GM23248 (cell line): ENCODE results near the gene GSG1L2. TPM values are rescaled to one million over a fixed set of nuclear protein-coding genes. Genes with fewer than 3 reads are reported as not detected.
A peak's percentile ranks its signal among the peaks of the same experiment; 100 is the strongest.

Experiments
- DNase-seq: peaks from one replicate; pipeline ENCODE4 v3.0.0-alpha.2; 2015
- H2AFZ ChIP-seq: fragments of 200-600 bp; sonication (generic); 2 replicates; pipeline ENCODE4 v1.6.1; 2016; ENCODE audit warnings: antibody characterized with exemption
- H3F3A ChIP-seq: fragments of 200-600 bp; sonication (generic); 2 replicates; pipeline ENCODE4 v1.6.1; 2016; ENCODE audit warnings: mild to moderate bottlenecking, antibody characterized with exemption, mixed run types; ENCODE audit not compliant: insufficient read depth
- H3K27ac ChIP-seq: fragments of 200-600 bp; sonication (generic); 2 replicates; pipeline ENCODE4 v1.5.1; 2016; ENCODE audit warnings: mild to moderate bottlenecking
- H3K27me3 ChIP-seq: fragments of 200-600 bp; sonication (generic); replicated peaks from 2 replicates; pipeline ENCODE4 v1.6.1; 2016; ENCODE audit warnings: mild to moderate bottlenecking; ENCODE audit not compliant: insufficient read depth
- H3K36me3 ChIP-seq: fragments of 200-600 bp; sonication (generic); 2 replicates; pipeline ENCODE4 v1.6.1; 2016; ENCODE audit warnings: low read depth, mild to moderate bottlenecking
- H3K4me1 ChIP-seq: fragments of 200-600 bp; sonication (generic); 2 replicates; pipeline ENCODE4 v1.6.1; 2016; ENCODE audit warnings: mild to moderate bottlenecking; ENCODE audit not compliant: insufficient read depth
- H3K4me2 ChIP-seq: fragments of 200-600 bp; sonication (generic); one replicate; pipeline ENCODE4 v1.6.1; 2016; ENCODE audit warnings: mild to moderate bottlenecking; ENCODE audit not compliant: unreplicated experiment
- H3K4me3 ChIP-seq: fragments of 200-600 bp; sonication (generic); 2 replicates; pipeline ENCODE4 v1.5.1; 2016; ENCODE audit warnings: mild to moderate bottlenecking
- H3K79me2 ChIP-seq: fragments of 200-600 bp; sonication (generic); 2 replicates; pipeline ENCODE4 v1.6.1; 2016; ENCODE audit warnings: mild to moderate bottlenecking; ENCODE audit not compliant: insufficient read depth
- H3K9ac ChIP-seq: fragments of 200-600 bp; sonication (generic); 2 replicates; pipeline ENCODE4 v1.6.1; 2016; ENCODE audit warnings: mild to moderate bottlenecking
- H3K9me2 ChIP-seq: fragments of 200-600 bp; sonication (generic); 2 replicates; pipeline ENCODE4 v1.6.1; 2016; ENCODE audit warnings: mixed run types, mild to moderate bottlenecking, moderate library complexity; ENCODE audit not compliant: insufficient read depth
- H3K9me3 ChIP-seq: fragments of 200-600 bp; sonication (generic); one replicate; pipeline ENCODE4 v1.6.1; 2017; ENCODE audit warnings: low read depth
- H4K20me1 ChIP-seq: fragments of 200-600 bp; sonication (generic); 2 replicates; pipeline ENCODE4 v1.6.0; 2016; ENCODE audit not compliant: insufficient read depth
- EZH2 ChIP-seq: fragments of 200-600 bp; sonication (generic); IDR thresholded peaks from 2 replicates; pipeline ENCODE4 v1.6.1; 2018; ENCODE audit warnings: antibody characterized with exemption, mild to moderate bottlenecking; ENCODE audit not compliant: insufficient read depth, poor library complexity, severe bottlenecking
- EZH2phosphoT487 ChIP-seq: fragments of 200-600 bp; sonication (generic); IDR thresholded peaks from 2 replicates; pipeline ENCODE4 v1.6.1; 2018; ENCODE audit warnings: antibody characterized with exemption, moderate library complexity, mild to moderate bottlenecking, low read depth; ENCODE audit not compliant: insufficient read depth
- WGBS, 2 experiments: methylation state at CpG; one replicate each; pipeline ENCODE4 v1.1.6; 2015 to 2017; ENCODE audit warnings: low lambda C conversion rate in 2 of 2, low coverage in 1 of 2; ENCODE audit errors: missing lambda C conversion rate in 2 of 2; 5-methylcytosine and 5-hydroxymethylcytosine counted together
- in situ Hi-C: fragments of 300-500 bp; cut with MboI; formaldehyde crosslinking; loops from 2 replicates; pipeline ENCODE4 v1.15.0; 2020
- polyA plus RNA-seq: library from polyadenylated mRNA; unstranded; fragments of >200 nt; fragmentation: Nextera tagmentation; extraction: Ambion mirVana; gene quantifications from 2 replicates; pipeline ENCODE4 v1.2.1, GENCODE V29; 2016
- total RNA-seq: library from RNA; depleted of rRNA; stranded (reverse); fragments of >200 nt; shearing (Covaris generic); gene quantifications from 2 replicates; pipeline ENCODE4 v1.2.3, GENCODE V29; 2014

The GSG1L2 gene
- total and polyA plus RNA-seq, 2 experiments from 2014 or later = not detected

DNA sequence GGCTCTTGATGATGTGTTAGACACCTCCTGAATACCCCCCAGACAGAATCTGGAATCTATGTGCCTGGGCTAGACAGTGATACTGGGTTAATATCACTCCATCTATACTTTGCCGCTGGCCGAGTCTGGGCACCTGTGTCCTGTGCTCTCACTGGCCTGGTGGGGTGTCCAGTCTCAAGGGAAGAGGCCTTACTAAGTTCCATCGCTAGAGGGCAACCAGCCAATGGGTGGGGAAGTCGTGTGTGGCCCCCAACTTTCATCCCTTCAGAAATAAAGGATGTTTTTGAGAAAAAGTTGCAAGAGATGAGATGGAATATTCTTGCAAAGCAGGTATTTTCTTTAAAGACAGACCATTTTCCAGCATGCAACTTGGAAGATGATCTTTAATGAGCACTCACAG, 2.2 kb upstream of the GSG1L2 start:
- DNase-seq = no peak
- H3K27me3 ChIP-seq = peaks cover 9% of the 10 kb centered on the region; the same call in 1 of the 2 replicates
- H3K4me3 ChIP-seq = no peak overlapping the region
- no peaks in the 10 kb centered on the region for H3K9me2 ChIP-seq
- 58 to 64% methylated on average over 4 of the region's 4 CpGs for WGBS, 2 experiments
- no peaks in the 10 kb centered on the region for H3K79me2 ChIP-seq
- H3K9ac ChIP-seq = no peak overlapping the region
- no peaks in the 10 kb centered on the region for H3F3A ChIP-seq
- no peak overlapping the region for H3K4me2 ChIP-seq
- H2AFZ ChIP-seq = no peak overlapping the region
- TF ChIP-seq EZH2 = no peak
- TF ChIP-seq EZH2phosphoT487 = no peak
- no peaks in the 10 kb centered on the region for H3K9me3 ChIP-seq
- in situ Hi-C loops = no loop called here
- no peak overlapping the region for H3K27ac ChIP-seq
- H3K4me1 ChIP-seq = no peaks in the 10 kb centered on the region; the same call in 1 of the 2 replicates
- H3K36me3 ChIP-seq = no peaks in the 10 kb centered on the region
- no peaks in the 10 kb centered on the region for H4K20me1 ChIP-seq

- in situ Hi-C loops = no loop called here
- 56 to 58% methylated on average over 3 of the region's 3 CpGs for WGBS, 2 experiments
- TF ChIP-seq EZH2 (no peak), EZH2phosphoT487 (no peak)
These were observed 1.4 kb downstream of the GSG1L2 start for GRCh38 chr17:9820448-9820847.

GRCh38 chr17:9818760-9819159, 3.1 kb downstream of the GSG1L2 start:
- TF ChIP-seq EZH2 (no peak), EZH2phosphoT487 (no peak)
- WGBS, 2 experiments = 37 to 50% methylated on average over 4 of the region's 4 CpGs

More at GRCh38 chr17:9820448-9820847, 1.4 kb downstream of the GSG1L2 start:
- Histone ChIP-seq H2AFZ (no peak overlapping the region), H3K27me3 (peaks cover 9% of the 10 kb centered on the region; the same call in 1 of the 2 replicates), H3K4me2 (no peak overlapping the region), H3K4me1 (no peaks in the 10 kb centered on the region), H3K27ac (no peak overlapping the region), H4K20me1 (no peaks in the 10 kb centered on the region), H3K79me2 (no peaks in the 10 kb centered on the region), H3K9me3 (no peaks in the 10 kb centered on the region), H3F3A (no peaks in the 10 kb centered on the region), H3K4me3 (no peak overlapping the region), H3K9me2 (no peaks in the 10 kb centered on the region), H3K36me3 (no peaks in the 10 kb centered on the region), H3K9ac (no peak overlapping the region)
- no peak for DNase-seq

GRCh38 chr17:9817086-9817485, 4.8 kb downstream of the GSG1L2 start:
- Histone ChIP-seq H3K4me3 (no peak overlapping the region), H3K27ac (no peak overlapping the region), H3K9ac (no peak overlapping the region), H3K4me2 (no peak overlapping the region), H4K20me1 (no peaks in the 10 kb centered on the region), H3K27me3 (no peaks in the 10 kb centered on the region; the same call in 1 of the 2 replicates), H3K9me3 (no peaks in the 10 kb centered on the region), H3K36me3 (no peaks in the 10 kb centered on the region), H3F3A (no peaks in the 10 kb centered on the region), H3K79me2 (no peaks in the 10 kb centered on the region), H2AFZ (no peak overlapping the region), H3K9me2 (no peaks in the 10 kb centered on the region), H3K4me1 (no peaks in the 10 kb centered on the region)
- in situ Hi-C loops = no loop called here
- 57 to 58% methylated on average over 7 to 8 of the region's 8 CpGs for WGBS, 2 experiments
- TF ChIP-seq EZH2 (no peak), EZH2phosphoT487 (no peak)
- DNase-seq = peak; percentile 23

More at GRCh38 chr17:9818760-9819159, 3.1 kb downstream of the GSG1L2 start:
- H3F3A ChIP-seq = no peaks in the 10 kb centered on the region
- no peaks in the 10 kb centered on the region for H4K20me1 ChIP-seq
- H3K4me2 ChIP-seq = no peak overlapping the region
- H2AFZ ChIP-seq = no peak overlapping the region
- no peak overlapping the region for H3K27ac ChIP-seq
- no peaks in the 10 kb centered on the region for H3K36me3 ChIP-seq
- no peak for DNase-seq
- H3K4me3 ChIP-seq = no peak overlapping the region
- H3K9ac ChIP-seq = no peak overlapping the region
- no peaks in the 10 kb centered on the region for H3K4me1 ChIP-seq
- no peaks in the 10 kb centered on the region for H3K9me2 ChIP-seq
- no peaks in the 10 kb centered on the region for H3K79me2 ChIP-seq
- H3K9me3 ChIP-seq = no peaks in the 10 kb centered on the region
- H3K27me3 ChIP-seq = no peaks in the 10 kb centered on the region; the same call in 1 of the 2 replicates
- in situ Hi-C loops = no loop called here

GRCh38 chr17:9816472-9816871, 5.4 kb downstream of the GSG1L2 start:
- Histone ChIP-seq H3F3A (no peaks in the 10 kb centered on the region), H4K20me1 (no peaks in the 10 kb centered on the region), H3K27me3 (no peaks in the 10 kb centered on the region; the same call in 1 of the 2 replicates), H3K9ac (no peak overlapping the region), H3K4me2 (no peak overlapping the region), H3K4me1 (no peaks in the 10 kb centered on the region), H3K27ac (no peak overlapping the region), H3K9me3 (no peaks in the 10 kb centered on the region), H3K36me3 (no peaks in the 10 kb centered on the region), H3K79me2 (no peaks in the 10 kb centered on the region), H2AFZ (no peak overlapping the region), H3K4me3 (no peak overlapping the region), H3K9me2 (no peaks in the 10 kb centered on the region)
- in situ Hi-C loops = no loop called here
- DNase-seq = no peak
- WGBS, 2 experiments = 56 to 63% methylated on average over 7 to 10 of the region's 10 CpGs
- TF ChIP-seq EZH2phosphoT487 (no peak), EZH2 (no peak)
